Activated CD4-positive, CD25-positive, alpha-beta regulatory T cell treated with anti-CD3 and anti-CD28 coated beads, Interleukin-2, amount 50 U/mL, for 72 hours (primary cell): ENCODE results near the gene TNRC6C.
"Not testable (repeated sequence)": the region's sequence is repeated elsewhere in the genome, so short reads cannot be mapped to it uniquely, and the experiment has no call there.

Experiments
- DNase-seq: peaks from one replicate; pipeline ENCODE4 v3.0.0; 2021

TNRC6C gene

GRCh38 chr17:78113804-78114785 is 155.6 kb downstream of the TNRC6C start:
- no peak for DNase-seq

DNA sequence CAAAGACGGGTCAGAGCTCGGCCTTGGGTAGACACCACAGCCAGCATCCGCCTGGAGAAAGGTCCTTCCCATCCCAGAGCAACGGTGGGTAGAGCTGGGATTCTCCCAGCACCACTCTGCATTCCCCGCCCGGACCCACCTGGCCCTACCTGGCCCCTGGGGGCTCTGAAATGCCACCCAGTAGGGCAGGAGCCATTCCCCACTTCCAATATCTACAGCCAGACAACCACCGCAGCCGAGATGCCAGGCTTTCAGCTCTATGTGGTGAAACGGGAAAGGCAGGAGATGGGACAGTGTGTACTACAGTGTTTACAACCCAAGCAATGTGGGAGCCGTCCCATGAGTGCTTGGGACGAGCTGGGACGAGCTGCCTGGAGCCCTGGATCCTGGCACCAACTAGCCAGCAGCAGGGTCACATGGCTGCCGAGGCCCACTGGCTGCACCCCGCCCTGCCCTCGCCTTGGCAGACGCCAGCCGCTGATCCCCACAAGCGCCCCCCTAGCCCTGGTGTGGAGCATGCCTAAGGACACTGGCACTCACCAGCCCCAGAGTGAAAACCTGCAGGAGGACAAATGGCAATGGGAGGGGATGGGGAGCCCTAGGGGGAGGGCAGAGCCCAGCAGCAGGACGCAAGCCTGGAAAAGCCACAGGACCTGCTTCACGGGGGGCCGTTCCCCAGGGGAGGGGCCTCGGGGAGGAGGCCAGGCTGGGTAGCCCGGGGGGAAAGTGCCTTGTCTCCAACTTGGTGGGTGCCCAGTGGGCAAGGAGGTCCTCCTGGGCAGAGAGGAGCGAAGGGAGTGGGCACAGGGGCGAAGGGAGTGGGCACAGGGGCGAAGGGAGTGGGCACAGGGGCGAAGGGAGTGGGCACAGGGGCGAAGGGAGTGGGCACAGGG is 156.6 kb downstream of the TNRC6C start:
- DNase-seq, result no peak

DNA sequence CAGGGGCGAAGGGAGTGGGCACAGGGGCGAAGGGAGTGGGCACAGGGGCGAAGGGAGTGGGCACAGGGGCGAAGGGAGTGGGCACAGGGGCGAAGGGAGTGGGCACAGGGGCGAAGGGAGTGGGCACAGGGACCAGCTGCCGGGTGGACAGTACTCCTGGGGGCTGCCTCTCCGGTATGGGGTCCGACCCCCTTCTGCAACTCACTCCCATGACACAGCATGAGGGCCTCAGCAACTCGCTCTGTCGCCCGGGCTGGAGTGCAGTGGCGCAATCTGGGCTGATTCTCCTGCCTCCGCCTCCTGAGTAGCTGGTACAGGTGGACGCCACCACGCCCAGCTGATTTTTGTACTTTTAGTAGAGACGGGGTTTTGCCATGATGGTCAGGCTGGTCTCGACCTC is 157.3 kb downstream of the TNRC6C start:
- not testable (repeated sequence) for DNase-seq

DNA sequence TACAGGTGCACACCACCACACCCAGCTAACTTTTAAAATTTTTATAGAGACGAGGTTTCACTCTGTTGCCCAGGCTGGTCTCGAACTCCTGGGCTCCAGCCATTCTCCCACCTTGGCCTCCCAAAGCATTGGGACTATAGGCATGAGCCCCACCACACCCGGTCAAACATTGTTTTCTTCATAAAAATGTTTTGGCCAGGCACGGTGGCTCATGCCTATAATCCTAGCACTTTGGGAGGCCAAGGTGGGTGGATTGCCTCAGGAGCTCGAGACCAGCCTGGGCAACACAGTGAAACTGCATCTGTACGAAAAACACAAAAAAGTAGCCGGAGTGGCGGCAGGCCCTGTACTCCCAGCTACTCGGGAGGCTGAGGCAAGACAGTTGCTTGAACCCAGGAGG is 157.9 kb downstream of the TNRC6C start:
- DNase-seq, result no peak

GRCh38 chr17:78117027-78117981 is 158.8 kb downstream of the TNRC6C start:
- no peak for DNase-seq

DNA sequence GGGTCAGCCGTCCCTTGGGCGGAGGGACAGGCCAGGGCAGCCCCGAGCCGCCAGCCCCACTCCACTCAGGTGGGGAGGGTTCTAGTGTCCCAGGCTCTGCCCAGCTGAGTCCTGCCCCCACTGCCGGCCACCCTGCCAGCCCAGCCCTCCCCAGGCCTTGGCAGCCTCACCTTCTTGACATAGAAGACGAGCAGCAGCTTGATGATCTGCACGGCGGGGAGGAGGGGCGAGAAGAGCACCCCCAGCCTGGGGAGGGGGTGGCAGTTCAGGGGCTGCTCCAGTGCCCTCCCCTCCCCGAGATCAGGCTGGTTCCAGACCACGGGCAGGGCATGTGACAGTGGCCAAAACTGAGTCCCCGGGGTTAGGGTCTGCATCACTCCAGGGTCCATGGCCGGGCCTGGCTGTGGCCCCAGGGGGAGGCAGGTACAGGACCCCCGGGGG is 160.3 kb downstream of the TNRC6C start:
- no peak for DNase-seq

GRCh38 chr17:78120537-78120936 is 162.0 kb downstream of the TNRC6C start:
- no peak for DNase-seq

DNA sequence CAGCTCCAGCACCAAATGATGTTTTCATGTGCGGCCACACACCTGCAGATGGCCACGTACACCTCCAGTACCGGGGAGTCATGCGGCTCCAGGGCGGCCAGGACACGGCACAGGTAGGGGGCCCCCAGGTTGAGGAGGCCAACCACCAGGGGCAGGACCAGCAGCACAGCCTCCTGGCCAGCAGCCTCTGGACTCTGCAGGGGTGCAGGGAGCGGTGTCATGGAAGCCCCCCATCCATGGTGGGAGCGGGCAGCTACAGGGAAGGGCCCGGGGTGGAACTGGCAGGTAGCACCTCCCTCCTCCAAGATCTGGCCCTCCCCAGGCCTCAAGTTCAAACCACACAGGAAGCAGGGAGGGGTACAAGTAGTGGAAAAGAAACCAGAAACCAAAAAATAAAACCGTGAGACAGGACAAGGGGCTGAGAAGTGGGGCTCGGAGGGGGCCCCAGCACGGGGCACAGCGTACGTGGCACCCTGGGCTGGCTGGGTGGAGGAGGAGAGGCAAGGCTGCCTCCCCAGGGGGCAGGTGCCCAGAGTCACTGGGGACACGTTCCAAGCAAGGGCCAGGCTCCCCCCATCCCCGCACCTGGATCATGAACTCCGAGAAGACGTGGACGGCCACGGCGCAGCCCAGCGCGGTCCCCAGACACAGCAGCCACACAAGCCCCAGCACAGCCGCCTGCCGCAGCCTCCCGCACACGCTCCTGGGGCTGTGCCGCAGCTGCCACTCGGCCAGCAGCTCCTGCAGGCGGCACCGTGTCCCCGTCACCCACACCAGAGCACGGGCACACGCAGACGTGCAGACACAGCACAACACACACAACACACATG is 162.7 kb downstream of the TNRC6C start:
- no peak for DNase-seq

- DNase-seq, result no peak
These were observed 163.3 kb downstream of the TNRC6C start for GRCh38 chr17:78121801-78122215.

DNA sequence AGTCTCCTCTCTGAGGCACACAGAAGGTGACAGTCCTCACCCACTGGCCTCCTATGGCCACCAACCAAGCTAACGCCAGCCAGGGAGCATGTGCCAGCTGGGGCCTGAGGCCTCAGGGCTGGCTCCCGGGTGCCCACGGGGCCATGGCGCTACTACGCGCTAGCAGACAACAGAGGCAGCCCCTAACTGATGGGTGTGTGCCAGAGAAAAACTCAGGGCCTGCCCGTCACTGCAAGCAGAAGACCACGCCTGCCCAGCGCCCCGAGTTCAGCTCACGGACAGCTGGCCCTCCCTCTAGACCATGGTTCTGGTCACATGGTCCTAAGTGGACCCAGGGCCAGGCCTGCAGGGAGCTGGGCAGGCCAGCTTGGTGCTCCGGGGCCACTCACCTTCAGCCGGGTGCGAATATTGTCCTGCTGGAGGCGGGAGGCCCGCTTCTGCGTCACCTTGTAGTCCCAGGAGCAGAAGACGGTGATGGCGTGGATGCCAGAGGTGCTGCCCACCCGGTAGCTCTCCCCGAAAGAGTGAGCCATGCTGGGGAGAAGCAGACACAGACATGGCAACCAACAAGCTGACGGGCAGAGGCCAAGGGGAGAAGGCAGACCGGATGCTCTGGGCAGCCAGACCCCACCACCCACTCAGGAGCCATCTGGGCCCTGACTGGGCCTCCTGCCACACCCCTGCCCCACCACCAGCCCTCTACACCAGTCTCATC is 163.9 kb downstream of the TNRC6C start:
- DNase-seq, result peak; percentile 31

- no peak for DNase-seq
These were observed 164.4 kb downstream of the TNRC6C start for GRCh38 chr17:78122931-78123249.

GRCh38 chr17:78123258-78123929 is 164.9 kb downstream of the TNRC6C start:
- no peak for DNase-seq

DNA sequence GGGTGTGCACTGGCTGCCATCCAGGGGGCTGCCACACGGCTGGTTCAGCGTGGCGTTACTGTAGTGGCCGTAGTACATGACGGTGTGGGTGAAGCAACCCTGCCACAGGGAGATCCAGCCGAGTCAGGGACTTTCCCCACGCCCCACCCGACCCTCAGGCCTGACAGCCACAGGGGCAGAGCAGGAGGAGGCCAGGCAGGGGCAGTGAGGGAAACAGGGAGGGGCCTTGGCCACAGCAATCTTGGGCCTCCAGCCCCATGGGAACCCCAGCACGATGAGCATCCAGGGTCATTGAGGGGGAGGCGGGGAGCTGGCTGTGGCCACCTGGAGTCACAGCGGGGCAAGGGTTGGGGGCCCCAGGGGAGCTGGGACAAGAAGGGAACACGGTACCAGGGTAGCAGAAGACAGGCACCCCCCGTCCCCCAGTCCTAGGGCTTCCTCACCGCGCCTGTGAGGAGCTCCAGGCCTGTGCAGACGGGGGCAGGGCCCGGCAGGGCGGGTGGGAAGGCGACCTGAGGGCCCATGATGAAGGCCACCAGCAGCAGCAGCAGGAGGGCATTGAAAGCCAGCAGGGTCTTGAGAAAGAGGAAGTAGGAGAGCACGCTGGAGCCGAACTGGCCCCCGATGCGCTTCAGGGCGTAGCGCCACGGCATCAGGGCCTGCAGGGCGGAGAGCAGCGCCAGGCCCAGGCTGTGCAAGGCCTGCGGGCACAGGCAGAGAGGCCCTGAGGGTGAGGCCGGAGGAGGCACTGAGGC is 165.8 kb downstream of the TNRC6C start:
- no peak for DNase-seq

DNA sequence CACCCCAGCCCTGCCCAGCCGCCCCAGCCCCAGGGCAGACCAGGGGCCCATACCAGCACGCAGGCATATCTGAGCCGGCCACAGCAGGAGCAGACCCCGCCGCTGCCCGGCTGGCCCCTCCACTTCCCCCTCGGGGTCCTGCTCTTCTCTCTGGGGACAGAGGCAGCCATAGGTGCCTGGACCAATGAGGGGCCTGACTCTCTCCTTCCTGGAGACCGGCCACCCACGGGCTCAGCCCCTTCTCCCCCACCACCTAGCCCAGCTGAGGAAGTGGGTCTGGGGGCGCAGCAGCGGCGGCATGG is 166.3 kb downstream of the TNRC6C start:
- DNase-seq, result no peak

GRCh38 chr17:78125138-78125913 is 166.8 kb downstream of the TNRC6C start:
- no peak for DNase-seq

GRCh38 chr17:78125976-78126894 is 167.7 kb downstream of the TNRC6C start:
- no peak for DNase-seq

DNA sequence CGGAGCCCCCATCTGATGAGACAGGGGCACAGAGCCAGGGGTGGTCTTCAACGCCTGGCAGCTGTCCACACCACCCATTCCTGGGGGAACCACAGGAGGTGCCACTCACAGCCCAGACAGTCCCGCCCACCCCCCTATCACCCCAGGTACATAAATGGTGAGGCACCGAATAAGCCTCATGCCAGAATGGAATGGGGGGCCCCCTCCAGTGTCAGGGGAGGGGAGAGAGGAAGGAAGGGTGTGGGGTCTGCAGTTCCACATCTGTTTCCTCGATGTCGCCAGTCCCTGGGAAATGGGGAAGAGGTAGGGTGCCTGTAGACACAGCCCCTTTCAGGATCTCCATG is 168.4 kb downstream of the TNRC6C start:
- no peak for DNase-seq
